ENCODE measurements around the gene GNG8.
"Not testable (repeated sequence)": the region's sequence is repeated elsewhere in the genome, so short reads cannot be mapped to it uniquely, and the experiment has no call there.

The GNG8 gene

DNA sequence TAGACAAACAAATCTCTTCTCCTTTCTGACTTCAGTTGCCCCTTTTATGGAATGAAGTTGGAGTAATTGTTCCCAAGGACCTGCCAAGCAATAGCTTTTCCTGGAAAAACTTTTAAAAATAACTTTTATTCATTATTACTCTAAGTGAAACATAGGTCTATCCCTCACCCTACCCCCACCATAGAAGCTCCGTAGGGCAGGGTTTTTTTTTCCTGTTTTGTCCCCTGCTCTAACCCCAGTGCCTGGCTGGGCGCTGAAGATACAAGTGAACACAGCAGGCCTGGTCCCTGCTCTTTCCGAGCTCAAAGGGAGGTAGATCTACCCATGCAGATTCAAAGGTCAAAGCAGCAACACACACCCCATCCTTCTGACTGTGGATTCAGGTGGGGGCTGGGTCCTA is 8.7 kb upstream of the GNG8 start:
- no peak for DNase-seq

DNA sequence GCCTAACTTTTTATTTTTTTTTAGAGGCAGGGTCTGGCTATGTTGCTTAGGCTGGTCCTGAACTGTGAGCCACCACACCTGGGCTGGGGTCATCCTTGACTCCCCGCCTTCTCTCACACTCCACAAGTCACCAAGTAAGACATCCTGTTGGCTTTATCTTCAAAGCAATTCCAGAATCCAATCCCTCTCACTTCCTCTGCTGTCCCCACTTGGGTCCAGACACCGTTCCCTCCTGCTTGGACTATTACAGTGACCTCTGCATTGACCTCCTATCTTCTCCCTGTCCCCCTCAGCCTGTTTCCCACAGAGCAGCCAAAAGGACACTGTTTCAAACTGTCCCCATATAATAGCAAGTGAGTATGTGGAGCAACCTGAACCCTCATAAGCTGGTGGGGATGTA is 4.7 kb upstream of the GNG8 start:
- DNase-seq, result no peak

DNA sequence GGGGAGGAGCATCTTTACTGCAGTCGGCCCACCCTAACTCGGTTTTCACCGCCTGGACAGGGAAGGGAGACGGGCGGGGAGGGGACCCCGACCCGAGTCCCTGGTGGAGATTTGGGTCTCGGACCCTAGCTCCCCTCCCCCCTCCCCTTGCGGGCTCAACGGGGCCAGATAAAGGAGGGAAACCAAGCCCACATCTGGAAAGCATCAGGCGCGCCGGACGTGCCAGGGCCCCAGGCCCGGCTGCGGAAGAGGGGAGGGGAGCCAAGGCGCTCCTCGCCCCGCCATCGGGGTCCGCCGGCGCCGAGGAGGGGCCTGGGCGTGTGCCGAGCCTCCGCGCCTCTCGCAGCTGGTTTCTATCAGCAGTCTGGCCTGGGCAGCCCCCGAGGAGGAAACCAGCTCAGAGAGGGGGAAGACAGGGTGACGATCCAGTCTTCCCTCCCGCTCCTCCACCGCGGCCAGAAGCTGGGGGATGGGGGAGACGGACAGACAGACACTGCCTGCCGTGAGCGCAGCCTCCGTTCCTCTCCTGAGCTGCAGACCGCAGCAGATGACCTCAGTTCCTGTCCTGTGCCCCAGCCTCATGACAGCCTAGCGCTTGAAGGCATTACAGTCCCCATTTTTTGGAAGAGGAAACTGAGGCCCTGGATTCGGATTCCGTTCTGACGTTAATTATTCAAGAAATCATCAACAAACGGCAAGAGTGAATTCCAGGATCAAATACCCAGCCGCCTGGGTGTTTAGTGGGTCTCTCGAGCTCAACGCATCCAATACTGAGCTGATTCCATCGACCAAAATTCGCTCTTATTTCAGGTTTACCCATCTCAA is 3.6 kb upstream of the GNG8 start:
- peak; percentile 91 for DNase-seq

DNA sequence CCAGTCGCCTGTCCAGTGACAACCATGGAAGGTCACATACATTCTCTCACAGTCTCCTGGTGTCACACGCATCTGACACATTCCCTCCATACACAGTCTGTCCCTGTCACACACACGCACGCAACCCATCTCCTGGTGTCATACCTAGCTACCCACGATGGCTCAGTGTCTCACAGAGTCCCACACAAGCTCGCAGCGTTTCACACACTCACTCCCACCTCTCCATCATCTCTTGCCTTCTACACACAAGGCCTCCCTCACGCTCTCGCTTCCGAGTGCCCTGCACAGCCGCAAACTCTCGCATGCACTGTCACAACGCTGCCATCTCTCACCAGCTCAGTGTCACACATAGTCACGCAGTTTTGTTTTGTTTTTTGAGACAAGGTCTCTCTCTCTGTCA is 1.2 kb upstream of the GNG8 start:
- DNase-seq, result no peak

DNA sequence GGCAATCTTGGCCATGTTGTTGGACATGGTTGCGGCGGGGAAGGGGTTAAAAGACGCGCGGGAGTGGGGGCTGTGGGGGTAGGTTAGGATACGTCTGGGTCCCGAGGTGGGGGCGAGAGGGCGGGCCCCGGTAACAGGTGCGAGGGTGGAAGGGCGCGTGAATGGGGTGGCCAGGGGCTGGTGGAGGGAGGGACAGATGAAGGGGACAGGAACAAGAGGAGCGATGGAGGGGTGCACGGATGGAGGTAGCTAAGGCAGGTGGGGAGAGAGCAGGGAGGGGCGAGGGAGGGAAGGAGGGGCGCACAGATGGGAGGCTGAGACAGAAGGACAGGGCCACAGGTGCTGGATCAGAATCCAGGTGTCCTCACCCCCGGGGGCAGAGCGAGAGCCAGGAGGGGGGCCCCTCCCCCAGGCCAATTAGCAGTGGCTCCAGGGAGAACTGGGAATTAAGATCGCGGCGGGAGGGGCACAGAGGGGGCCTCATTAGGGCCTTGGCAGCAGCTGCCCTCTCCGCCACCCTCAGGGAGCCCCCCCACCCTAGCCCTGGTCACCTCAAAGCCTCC is 1.3 kb downstream of the GNG8 start:
- no peak for DNase-seq

DNA sequence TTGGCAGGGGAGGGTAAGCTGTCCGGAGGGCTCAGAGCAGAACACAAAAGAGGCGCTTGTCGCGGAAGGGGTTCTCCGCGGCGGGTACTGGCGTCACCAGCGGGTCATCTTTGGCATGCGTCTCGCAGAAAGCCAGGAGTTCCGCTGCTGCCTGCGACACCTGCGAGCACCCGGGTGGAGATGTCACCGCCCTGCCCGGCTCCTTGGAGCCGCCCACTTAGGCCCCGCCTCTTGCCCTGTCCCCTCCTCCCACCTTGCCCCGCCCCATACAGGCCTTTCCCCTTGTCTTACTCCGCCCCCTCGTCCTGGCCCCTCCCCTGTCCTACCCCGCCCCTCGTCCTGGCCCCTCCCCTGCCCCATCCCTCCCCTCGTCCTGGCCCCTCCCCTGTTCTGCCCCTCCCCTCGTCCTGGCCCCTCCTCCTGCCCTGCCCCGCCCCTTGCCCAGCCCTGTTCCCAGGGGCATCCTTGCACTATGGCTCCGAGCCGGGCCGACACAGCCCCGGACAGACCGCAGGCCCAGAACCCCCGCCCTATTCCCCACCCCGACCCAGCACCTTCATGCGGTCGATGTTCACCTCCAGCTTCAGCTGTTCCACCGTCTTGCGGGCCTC is 1.9 kb downstream of the GNG8 start:
- peak; percentile 87 for DNase-seq

DNA sequence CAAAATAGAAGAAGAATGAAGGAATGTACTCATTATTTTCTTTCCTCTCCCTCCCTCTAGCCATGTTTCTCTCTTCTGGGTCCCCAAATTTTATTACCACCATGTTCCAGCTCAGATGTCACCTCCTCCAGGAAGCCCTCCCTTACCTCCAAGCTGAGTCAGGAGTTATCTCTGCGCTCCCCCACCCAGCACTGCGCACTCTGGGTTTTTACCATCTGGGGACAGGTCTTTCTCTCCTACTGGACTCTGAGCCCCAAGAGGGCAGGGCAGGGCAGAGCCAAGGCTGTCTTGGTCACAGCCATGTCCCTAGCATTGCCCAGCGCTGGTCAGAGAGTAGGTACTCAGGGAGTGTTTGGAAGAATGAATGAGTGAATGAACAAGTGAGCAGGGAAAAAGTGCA is 2.9 kb downstream of the GNG8 start:
- DNase-seq, result no peak

DNA sequence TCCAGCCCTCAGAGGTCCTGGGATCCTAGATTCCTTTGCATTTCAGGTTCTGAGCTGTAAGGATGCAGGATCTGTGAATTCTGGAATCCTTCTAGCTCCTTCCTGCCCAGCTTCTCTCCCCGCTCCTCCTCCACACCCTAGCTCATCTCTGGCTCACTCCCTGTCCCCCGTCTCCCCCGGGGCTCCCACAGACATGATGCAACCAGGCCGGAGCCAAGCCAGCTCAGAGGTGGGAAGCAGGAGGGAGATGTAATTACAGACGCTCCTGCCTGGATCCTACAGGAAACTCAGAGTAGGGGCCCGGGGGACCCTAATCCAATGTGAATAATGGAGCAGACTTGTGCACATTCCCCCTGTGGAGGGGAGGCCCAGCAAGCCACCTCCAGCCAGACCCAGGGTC is 4.5 kb downstream of the GNG8 start:
- DNase-seq, result peak; percentile 80

DNA sequence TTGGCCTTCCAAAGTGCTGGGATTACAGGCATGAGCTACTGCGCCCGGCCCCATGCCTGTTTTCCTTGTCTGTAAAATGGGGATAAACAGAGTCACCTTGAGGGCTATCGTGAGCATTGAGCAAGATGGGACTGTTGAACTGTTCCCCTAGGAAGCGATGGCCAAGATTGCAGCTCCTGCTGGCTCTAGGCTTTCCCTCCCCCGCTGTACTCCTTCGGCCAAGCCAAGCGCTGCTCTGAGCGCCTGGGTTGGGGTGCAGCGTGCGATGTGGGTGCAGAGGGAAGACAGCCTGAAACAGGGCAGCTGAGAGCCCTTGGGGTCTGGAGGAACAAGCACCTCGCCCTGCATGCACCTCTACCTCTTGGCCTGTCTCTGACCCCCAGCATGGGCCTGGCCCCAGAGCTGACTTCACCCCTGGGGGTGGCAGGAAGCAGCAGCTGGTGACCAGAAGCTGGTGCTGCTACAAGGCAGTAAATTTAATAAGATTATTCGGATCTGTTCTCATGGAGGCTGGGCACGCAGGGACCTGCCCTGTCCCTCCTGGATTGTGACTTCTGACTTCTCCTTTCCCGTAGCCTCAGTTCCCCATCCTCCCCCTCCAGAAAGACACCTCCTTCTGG is 5.3 kb downstream of the GNG8 start:
- DNase-seq, result no peak

DNA sequence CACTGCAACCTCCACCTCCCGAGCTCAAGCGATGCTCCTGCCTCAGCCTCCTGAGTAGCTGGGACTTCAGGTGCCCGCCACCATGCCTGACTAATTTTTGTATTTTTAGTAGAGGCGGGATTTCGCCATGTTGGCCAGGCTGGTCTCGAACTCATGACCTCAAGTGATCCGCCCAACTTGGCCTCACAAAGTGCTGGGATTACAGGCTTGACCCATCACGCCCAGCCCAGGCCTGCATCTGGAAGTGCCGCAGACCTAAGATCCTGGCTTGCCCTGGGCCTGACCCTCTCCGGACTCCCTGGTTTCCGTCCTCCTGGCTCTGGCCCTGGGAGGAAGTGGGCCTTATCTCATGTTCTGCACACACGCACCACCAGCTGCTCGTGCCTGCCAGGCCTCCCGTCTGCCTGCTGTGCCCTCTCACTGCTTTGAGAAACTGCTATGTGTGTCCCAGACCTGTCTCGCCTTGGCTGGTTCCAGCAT is 6.4 kb downstream of the GNG8 start:
- no peak for DNase-seq

DNA sequence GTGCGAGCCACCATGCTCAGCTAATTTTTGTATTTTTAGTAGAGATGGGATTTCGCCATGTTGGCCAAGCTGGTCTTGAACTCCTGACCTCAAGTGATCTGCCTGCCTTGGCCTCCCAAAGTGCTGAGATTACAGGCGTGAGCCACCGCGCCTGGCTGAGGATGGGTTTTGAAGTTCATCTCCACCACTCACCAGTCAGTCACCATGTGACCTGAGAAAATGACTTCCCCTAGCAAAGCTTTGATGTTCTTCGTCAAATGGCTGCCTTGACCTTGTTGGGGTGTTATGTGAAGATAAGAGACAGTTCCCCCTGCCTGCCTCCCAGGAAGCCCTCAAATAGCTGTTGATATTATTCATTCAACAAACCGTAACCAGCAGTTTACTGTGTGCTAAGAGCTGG is 7.0 kb downstream of the GNG8 start:
- DNase-seq, result not testable (repeated sequence)

DNA sequence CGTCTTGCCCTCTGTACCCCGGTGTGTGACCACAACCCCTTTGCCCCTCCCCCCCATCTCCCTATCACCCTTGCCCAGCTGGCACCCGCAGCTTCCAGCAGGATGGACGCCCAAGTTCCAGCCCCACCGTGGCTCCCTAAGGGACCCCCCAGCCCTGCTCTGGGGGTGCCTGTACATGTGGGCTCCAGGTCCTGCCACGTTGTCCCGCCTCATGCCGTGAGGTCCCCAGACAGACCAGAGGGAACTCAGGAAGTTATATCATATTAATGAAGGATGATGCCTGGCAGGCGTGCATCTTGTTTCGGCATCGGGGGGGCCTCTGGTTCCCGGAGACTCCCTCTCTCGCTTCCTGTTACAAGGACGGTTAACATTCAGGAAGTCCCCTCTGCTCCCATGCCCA is 9.6 kb downstream of the GNG8 start:
- DNase-seq, result no peak

DNA sequence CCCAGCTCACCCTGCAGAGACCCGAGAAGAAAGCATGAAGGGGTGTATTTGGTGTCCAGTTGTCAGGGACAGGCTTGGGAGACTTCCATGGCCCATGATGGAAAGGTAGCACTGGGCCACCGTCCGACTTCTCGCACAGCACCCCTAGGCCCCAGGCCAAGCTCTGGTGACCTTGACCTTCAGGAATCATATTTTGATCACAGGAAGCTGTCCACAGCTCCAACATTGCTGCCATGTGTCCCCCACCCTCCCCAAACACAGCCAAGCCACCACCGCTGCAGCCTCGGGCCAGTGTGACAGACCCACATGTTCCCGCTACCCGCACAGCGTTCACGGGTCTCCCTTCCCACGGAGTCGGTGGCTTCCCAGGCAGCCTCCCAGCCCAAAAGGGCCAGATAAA is 10.3 kb downstream of the GNG8 start:
- no peak for DNase-seq

DNA sequence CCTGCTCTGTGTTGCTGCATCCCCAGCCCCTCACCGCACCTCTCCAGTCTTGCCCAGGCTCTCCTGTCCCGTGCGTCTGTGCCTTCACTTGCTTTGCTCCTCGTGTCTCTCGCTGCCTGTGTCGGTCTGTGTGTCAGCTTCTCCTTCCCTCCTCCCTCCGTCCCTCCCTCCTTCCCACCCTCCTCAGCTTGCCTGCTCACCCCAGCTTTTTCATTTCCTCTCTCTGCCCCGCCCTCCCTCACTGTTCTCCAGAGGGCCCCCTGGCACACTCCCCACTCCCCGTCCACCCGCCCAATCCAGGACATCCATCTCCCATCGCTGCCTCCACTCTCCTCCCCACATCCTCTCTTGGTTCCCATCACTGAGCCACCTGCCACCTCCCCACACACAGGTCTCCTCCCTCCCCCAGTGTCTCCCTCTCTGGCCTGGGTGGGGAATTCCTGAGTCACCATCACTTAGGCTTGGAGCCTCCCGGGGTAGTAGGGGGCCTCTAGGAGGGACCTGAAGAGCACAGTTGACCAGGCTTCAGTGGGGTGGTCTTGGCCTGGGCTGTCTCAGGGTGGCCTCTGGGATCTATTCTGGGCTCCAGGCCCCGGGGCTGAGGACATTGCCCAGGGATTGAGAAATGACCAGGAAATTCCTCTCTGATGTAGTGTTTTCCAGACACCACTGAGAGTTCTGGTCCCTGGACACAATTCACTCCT is 10.9 kb downstream of the GNG8 start, which contains the start of gene PTGIR:
PTGIR (minus strand) TSS at position 132 of the 704 bp plus-strand sequence. CDS start 864 bp downstream, outside the sequence.
- DNase-seq, result peak; percentile 83

DNA sequence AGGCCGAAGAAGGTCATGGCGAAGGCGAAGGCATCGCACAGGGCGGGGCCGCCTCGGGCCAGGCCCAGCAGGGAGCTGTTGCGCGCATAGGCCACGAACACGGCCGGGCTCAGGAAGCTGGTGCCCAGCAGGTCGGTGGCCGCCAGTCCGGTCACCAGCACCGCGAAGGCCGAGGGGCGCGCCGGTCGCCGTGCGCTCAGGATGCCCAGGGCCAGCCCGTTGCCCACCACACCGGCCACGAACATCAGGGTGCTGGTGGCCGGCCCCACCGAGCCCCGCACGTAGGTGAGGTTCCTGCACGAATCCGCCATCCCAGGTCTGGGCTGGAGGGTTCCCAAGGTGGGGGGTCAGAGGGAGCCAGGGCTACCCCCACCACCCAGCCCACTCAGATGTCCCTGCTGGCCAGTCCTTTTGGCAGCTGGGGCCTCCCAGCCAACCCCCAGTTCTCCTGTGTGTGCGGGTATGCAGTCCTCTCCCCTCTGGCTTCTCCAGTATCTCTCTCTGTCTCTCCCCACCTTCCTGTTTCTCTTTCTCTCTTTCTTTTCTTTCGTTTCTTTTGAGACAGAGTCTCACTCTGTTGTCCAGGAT is 12.0 kb downstream of the GNG8 start:
- no peak for DNase-seq

DNA sequence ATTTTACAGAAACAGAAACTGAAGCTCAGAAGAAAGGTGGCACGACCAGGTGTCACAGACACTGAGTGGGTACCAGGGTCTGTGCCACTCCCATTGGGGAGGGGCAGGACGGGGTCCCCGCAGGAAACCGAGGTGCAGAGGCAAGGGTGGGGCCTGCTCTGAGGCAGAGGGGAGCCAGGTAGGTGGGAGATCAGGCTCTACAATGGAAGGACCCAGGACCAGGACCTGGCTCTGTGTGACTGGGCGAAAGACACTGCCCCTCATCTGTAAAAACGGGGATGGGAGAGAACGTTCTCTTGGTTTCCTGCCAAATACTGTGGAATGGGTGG is 13.9 kb downstream of the GNG8 start:
- DNase-seq, result no peak

DNA sequence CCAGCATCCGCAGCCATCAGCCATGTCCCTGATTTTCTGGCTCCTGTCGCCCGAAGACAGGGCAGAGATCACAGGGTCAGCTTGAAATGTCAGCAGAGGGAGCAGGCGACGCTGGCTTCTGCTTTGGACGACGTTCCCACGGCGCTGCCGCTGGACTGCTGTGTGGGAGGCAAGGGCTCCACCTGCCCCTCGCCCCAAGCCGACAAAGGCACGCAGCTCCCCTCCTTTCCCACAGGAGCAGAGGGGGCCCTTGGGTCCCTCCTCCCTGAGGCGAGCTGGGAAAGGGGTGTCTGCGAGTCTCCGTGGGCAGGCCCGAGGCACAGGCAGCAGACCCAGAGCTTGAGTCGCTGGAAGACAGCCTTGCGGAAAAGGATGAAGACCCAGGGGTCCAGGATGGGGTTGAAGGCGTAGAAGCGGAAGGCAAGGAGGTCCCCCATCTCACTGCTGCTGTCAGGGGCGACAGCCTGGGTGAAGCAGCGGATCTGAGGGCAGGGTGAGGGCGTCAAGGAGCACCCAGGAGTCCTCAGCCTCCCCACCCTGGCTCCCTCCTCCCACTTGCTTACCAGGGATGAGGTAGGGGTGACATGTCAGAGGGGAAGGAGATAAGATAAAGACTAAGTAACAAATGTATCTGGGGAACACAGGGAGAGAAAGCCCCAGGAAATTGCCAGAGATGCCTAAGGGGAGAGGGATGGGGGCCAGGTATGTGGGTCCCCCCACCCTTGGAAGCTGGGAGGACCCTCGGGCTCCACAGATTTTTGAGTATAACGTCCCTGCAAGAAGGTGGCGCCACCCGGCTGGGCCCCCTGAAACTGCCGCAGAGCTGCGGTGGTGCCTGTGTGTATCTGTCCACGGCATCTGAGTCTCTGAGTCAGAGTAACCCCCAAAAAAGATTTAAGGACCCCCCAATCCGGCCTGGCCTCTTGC is 14.5 kb downstream of the GNG8 start:
- no peak for DNase-seq

DNA sequence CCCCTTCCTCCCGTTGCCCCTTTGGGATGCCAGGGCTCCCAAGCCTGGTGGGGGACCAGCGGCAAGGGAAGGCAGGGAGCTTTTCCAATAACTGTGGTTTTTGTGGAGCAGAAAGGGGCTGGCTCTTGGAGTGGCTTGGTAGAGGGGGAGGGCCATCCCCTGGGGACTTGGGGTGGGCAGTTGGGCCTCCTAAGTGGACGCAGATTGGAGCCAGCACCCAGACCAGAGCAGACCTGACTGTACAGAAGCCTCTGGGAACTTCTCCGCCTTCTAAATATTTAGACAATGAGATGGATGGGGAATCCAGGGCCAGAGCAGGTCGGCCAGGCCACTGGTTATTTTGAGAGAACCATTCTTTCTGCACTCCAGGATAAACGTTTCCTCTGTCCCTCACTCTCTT is 15.3 kb downstream of the GNG8 start:
- DNase-seq, result peak; percentile 41

DNA sequence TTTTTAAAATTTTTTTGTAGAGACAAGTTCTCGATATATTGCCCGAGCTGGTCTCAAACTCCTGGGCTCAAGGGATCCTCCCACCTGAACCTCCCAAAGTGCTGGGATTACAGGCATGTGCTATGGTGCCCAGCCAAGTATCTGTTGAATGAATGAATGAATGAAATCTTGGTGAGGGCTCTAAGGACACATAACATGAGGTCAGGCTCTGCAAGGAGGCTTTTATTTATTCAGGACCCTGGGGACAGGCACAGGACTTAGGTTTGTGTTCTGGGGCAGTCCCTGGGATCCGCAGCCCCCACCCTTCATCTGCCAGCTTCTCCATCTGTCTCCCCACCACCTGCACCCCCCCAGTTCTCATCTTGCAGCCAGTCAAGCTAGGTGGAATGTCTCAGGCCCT is 15.7 kb downstream of the GNG8 start:
- no peak for DNase-seq

DNA sequence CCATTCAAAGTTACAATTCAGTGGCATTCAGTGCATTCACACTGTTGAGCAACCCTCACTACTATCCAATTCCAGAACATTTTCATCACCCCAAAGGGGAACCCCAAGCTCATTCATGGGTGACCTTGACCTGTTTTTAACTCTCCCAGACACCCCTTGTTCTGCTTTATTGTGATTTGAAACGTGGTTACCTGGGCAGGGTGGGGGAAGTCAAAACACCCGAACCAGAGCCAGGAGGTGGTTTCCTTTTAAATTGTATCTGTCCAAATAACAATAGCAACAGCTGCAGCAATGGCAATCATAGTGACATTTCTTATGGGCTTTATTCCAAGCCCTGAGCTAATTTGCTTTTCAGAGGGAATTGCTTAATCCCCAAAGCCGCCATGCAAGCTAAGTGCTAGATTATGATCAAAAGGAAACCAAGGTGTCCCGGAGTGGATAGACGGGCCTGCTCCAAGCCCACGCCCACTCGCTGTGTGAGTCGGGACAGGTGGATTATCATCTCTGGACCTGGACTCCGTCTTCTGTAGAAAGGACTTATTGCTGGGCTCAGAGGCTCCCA is 17.3 kb downstream of the GNG8 start:
- DNase-seq, result no peak

DNA sequence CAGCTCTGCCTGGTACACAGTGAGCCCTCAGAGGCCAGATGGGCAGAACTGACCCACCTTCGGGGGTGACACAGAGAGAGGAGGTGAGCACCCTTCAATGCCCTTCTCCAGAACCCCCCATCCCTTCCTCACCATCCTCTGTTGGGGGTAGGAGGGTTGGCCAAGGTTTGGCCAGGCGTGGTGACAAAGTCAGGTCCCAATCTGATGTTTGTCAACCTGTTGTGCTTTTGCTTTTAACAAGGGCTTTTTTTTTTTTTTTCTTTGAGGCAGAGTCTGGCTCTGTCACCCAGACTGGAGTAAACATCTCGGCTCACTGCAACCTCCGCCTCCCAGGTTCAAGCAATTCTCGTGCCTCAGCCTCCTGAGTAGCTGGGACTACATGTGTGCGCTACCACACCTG is 18.4 kb downstream of the GNG8 start:
- DNase-seq, result no peak

All from fibroblast of skin of right quadriceps (primary cell).